OCI-LY7 (cell line): ENCODE results near the gene CR1L. TPM values are rescaled to one million over a fixed set of nuclear protein-coding genes. Genes with fewer than 3 reads are reported as not detected.

Experiments used
- BruUV-seq: library from RNA; stranded (reverse); fragments of 400-500 nt; replicated peaks from 2 replicates; lab custom pipeline; 2021; lab: Mats Ljungman, UMichigan
- CTCF ChIA-PET: fragments of 300-600 bp; sonication (Branson Sonifier 250); formaldehyde crosslinking; loops from one replicate; lab custom pipeline; 2022; ENCODE audit warnings: antibody characterized with exemption; ENCODE audit not compliant: unreplicated experiment; lab: Charles Lee
- POLR2A ChIA-PET: fragments of 300-600 bp; sonication (Branson Sonifier 250); formaldehyde crosslinking; loops from one replicate; lab custom pipeline; 2022; ENCODE audit warnings: antibody characterized with exemption; lab: Charles Lee
- DNase-seq: peaks from one replicate; pipeline ENCODE4 v3.0.0-alpha.2; 2015; ENCODE audit warnings: low spot score
- H2AFZ ChIP-seq: fragments of 200-600 bp; sonication (generic), shearing (Covaris generic); 2 replicates; pipeline ENCODE4 v1.6.1; 2014; ENCODE audit warnings: mild to moderate bottlenecking, antibody characterized with exemption, low read length, moderate library complexity
- H3K27ac ChIP-seq: fragments of 200-600 bp; sonication (generic); 2 replicates; pipeline ENCODE4 v1.5.1; 2014; ENCODE audit warnings: mixed run types, low read depth, mild to moderate bottlenecking, moderate library complexity, low read length, inconsistent platforms; ENCODE audit not compliant: poor library complexity, severe bottlenecking
- H3K36me3 ChIP-seq: fragments of 200-600 bp; sonication (generic); 2 replicates; pipeline ENCODE4 v1.6.1; 2014; ENCODE audit warnings: mild to moderate bottlenecking, antibody characterized with exemption, low read length, moderate library complexity, mixed read lengths; ENCODE audit not compliant: insufficient read depth
- H3K4me1 ChIP-seq: fragments of 200-600 bp; sonication (generic); 2 replicates; pipeline ENCODE4 v1.5.1; 2014; ENCODE audit warnings: mild to moderate bottlenecking, low read length; ENCODE audit not compliant: insufficient read depth, poor library complexity, severe bottlenecking
- H3K4me2 ChIP-seq: fragments of 200-600 bp; sonication (generic); 2 replicates; pipeline ENCODE4 v1.6.1; 2014; ENCODE audit warnings: mild to moderate bottlenecking, low read length
- H3K4me3 ChIP-seq: fragments of 200-600 bp; sonication (generic); 2 replicates; pipeline ENCODE4 v1.5.1; 2014; ENCODE audit warnings: mild to moderate bottlenecking, low read depth, low read length; ENCODE audit not compliant: poor library complexity, severe bottlenecking
- H3K79me2 ChIP-seq: fragments of 200-600 bp; sonication (generic); 2 replicates; pipeline ENCODE4 v1.6.1; 2016; ENCODE audit warnings: low read depth, mild to moderate bottlenecking, low read length, moderate library complexity, mixed read lengths; ENCODE audit not compliant: insufficient read depth
- H3K9me2 ChIP-seq: fragments of 200-600 bp; sonication (generic); 2 replicates; pipeline ENCODE4 v1.6.1; 2016; ENCODE audit warnings: mild to moderate bottlenecking, low read length, mixed read lengths; ENCODE audit not compliant: insufficient read depth
- H3K9me3 ChIP-seq: fragments of 200-600 bp; sonication (generic); 2 replicates; pipeline ENCODE4 v1.6.1; 2014; ENCODE audit warnings: mild to moderate bottlenecking, mixed run types, low read length, mixed read lengths
- H4K20me1 ChIP-seq: fragments of 200-600 bp; sonication (generic); 2 replicates; pipeline ENCODE4 v1.6.1; 2014; ENCODE audit warnings: mild to moderate bottlenecking, antibody characterized with exemption, low read length, moderate library complexity, mixed read lengths; ENCODE audit not compliant: insufficient read depth
- CTCF ChIP-seq: fragments of 200-600 bp; sonication (generic); conservative IDR thresholded peaks from 2 replicates; pipeline ENCODE4 v1.5.1; 2014; ENCODE audit warnings: mild to moderate bottlenecking, antibody characterized with exemption, low read length, moderate library complexity, mixed read lengths
- EZH2phosphoT487 ChIP-seq: fragments of 200-600 bp; sonication (generic); IDR thresholded peaks from 2 replicates; pipeline ENCODE4 v1.6.1; 2018; ENCODE audit warnings: low read depth, borderline replicate concordance, mild to moderate bottlenecking, mixed run types, antibody characterized with exemption, low read length, moderate library complexity, mixed read lengths
- intact Hi-C: fragments of 100-400 bp; cut with micrococcal nuclease; formaldehyde crosslinking; loops from one replicate; pipeline ENCODE4 v1.10.0; 2022; ENCODE audit not compliant: unreplicated experiment
- total RNA-seq, 2 experiments: library from RNA; depleted of rRNA in 1 of 2; stranded (reverse); fragments of >200 nt in 1 of 2; shearing (Covaris generic) in 1 of 2; gene quantifications; 2 replicates each; pipeline ENCODE4 v1.2.3, GENCODE V29; 2014 to 2022

The CR1L gene
- total RNA-seq, 2 experiments from 2014 or later = not detected

GRCh38 chr1:207754974-207755700, 110.2 kb downstream of the CR1L start:
- peaks cover 82% of the 10 kb centered on the region for H3K79me2 ChIP-seq
- H3K4me2 ChIP-seq = peak overlapping the region; percentile 90
- no peak for TF ChIP-seq CTCF
- TF ChIP-seq EZH2phosphoT487 = no peak
- H3K4me1 ChIP-seq = peaks cover 42% of the 10 kb centered on the region
- peaks cover 33% of the 10 kb centered on the region; the same call in 1 of the 2 replicates for H4K20me1 ChIP-seq
- no peaks in the 10 kb centered on the region for H3K9me2 ChIP-seq
- intact Hi-C loops = loop anchor here (5.0 kb wide), 1 partner anchor 112 kb away; no protein-coding TSS in a partner anchor
- H3K4me3 ChIP-seq = peak overlapping the region; percentile 98
- no peak overlapping the region for H2AFZ ChIP-seq
- POLR2A ChIA-PET = interaction anchor here (0.6 to 1.4 kb wide), 5 partner anchors 17 to 276 kb away, joined by 3 to 5 read pairs (median 3); no protein-coding TSS in a partner anchor
- H3K27ac ChIP-seq = no peak overlapping the region
- BruUV-seq = no TSS peak
- H3K36me3 ChIP-seq = peaks cover 50% of the 10 kb centered on the region
- CTCF ChIA-PET = no interaction called here
- H3K9me3 ChIP-seq = no peaks in the 10 kb centered on the region
- DNase-seq = no peak

GRCh38 chr1:207755846-207756693, 111.1 kb downstream of the CR1L start:
- BruUV-seq = no TSS peak
- Histone ChIP-seq H3K4me3 (no peak overlapping the region), H3K9me3 (no peaks in the 10 kb centered on the region), H3K9me2 (no peaks in the 10 kb centered on the region), H3K36me3 (peaks cover 58% of the 10 kb centered on the region), H3K4me2 (peak overlapping the region; percentile 90), H3K4me1 (peaks cover 32% of the 10 kb centered on the region), H4K20me1 (peaks cover 33% of the 10 kb centered on the region; the same call in 1 of the 2 replicates), H3K27ac (no peak overlapping the region), H2AFZ (no peak overlapping the region), H3K79me2 (peaks cover 73% of the 10 kb centered on the region)
- intact Hi-C loops = no loop called here
- DNase-seq = no peak
- TF ChIP-seq EZH2phosphoT487 = no peak
- TF ChIP-seq CTCF = no peak
- CTCF ChIA-PET = no interaction called here
- POLR2A ChIA-PET = interaction anchor here (0.6 to 1.4 kb wide), 8 partner anchors 10 to 1258 kb away, joined by 3 to 9 read pairs (median 3); no protein-coding TSS in a partner anchor
